Urinary bladder (tissue), 4 donors: ENCODE results near the gene AKT1. TPM values are rescaled to one million over a fixed set of nuclear protein-coding genes. Genes with fewer than 3 reads are reported as not detected.
"Not testable (repeated sequence)": the region's sequence is repeated elsewhere in the genome, so short reads cannot be mapped to it uniquely, and the experiment has no call there.

Source experiments
- DNase-seq: peaks from one replicate; pipeline ENCODE4 v3.0.0-alpha.2; 2015; ENCODE audit errors: extremely low spot score
- H3K27ac ChIP-seq: one replicate; pipeline ENCODE4 v1.5.1; 2013; ENCODE audit warnings: low read depth, mild to moderate bottlenecking, moderate library complexity
- H3K36me3 ChIP-seq: one replicate; pipeline ENCODE4 v1.6.1; 2013; ENCODE audit warnings: mild to moderate bottlenecking, moderate library complexity; ENCODE audit not compliant: insufficient read depth
- H3K4me1 ChIP-seq: one replicate; pipeline ENCODE4 v1.6.1; 2013; ENCODE audit warnings: mild to moderate bottlenecking, moderate library complexity; ENCODE audit not compliant: insufficient read depth
- H3K4me3 ChIP-seq: one replicate; pipeline ENCODE4 v1.5.1; 2013; ENCODE audit warnings: low read depth, low read length
- WGBS: extraction: QIAGEN DNeasy Blood & Tissue Kit; methylation state at CpG from one replicate; pipeline ENCODE4 v1.1.7; 2013; 5-methylcytosine and 5-hydroxymethylcytosine counted together
- polyA plus RNA-seq: library from polyadenylated mRNA; stranded (reverse); fragments of 200-250 nt; gene quantifications from one replicate; pipeline ENCODE4 v1.2.3, GENCODE V29; 2013
- total RNA-seq: library from RNA; depleted of rRNA; stranded (reverse); fragments of >200 nt; gene quantifications from one replicate; pipeline ENCODE4 v1.2.3, GENCODE V29; 2014
- donor health status: healthy with polysubstance abuse.
- donor health status: healthy.

The AKT1 gene
- total and polyA plus RNA-seq, 2 donors = 70.3 to 162 TPM

DNA sequence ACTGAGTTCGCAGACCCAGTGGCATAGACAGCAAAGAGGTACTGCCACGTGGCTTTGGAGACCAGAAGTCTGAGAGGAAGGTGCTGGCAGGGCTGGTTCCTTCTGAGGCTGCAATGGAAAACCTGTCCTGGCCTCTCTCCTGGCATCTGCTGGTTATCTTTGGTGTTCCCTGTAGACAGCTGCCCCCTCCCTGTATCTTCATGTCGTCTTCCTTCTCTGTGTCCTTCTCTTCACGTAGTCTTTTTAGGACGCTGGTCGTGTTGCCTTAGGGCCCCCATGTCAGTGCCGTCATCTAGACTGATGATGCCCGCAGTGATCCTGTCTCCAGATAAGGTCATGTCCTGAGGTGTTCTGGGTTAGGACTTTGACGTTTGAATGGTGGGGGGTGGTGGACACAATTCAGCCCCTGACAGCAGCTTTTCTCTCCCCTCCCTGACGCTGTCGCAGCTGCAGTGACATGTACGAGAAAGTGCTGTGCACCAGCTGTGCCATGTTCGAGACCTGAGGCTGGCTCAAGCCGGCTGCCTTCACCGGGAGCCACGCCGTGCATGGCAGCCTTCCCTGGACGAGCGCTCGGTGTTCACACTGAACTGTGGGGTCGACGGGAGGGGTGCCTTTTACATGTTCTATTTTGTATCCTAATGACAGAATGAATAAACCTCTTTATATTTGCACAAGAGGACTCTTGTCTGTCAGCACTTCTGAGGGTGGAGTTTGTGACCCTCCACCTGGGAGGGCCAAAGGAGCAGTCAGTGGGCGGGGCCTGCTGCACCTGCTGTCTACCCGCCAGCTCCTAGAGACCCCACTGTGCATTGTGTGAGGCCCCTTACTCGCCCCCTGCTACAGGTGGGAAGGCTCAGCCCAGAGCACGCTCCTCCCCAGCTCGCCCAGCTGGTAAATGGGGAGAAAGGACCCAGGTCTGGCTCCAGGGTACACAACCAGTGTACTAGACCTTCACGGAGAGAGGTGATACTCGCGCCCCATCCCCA lies 36.3 kb downstream of the AKT1 start:
- 85% methylated on average over 30 of the region's 30 CpGs for WGBS
- no peak for DNase-seq
- no peaks in the 10 kb centered on the region for H3K4me1 ChIP-seq
- no peak overlapping the region for H3K4me3 ChIP-seq
- H3K36me3 ChIP-seq = no peaks in the 10 kb centered on the region
- H3K27ac ChIP-seq = no peak overlapping the region

DNA sequence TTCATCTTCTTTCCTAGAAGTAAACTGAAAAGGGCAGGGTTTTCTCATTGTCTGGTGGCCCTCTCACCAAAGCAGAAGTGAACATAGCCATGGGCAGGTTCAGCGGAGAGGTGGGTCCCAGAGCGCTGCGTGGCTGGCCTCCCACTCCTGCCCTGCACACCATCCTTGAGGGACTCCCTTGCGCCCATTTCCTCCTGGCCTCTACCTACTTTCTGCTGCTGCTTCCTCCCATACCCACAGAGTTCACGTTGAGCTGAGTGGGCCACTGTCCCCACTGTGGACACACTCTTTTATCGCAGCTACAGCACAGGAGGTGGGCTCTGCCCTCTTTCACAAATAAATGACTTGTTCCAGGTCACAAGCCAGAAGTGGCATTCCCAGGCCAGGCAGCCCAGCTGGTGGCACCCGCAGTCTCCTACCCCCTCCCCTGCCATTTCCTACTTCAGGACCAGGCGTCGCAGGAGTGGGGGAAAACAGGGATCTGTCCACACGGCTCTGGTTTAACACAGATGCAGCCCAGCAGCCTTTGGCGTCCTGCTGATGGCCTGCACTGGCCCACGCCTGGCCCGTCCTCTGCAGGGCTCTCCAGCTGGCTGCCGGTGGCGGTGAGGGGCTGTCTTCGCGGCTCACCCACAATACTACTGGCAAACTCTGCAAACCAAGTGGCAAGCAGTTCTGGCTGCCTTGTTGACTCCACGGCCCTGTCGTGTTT lies 37.7 kb downstream of the AKT1 start:
- Histone ChIP-seq H3K4me3 (no peak overlapping the region), H3K36me3 (no peaks in the 10 kb centered on the region), H3K4me1 (no peaks in the 10 kb centered on the region), H3K27ac (no peak overlapping the region)
- no peak for DNase-seq
- WGBS = 90% methylated on average over 19 of the region's 19 CpGs

DNA sequence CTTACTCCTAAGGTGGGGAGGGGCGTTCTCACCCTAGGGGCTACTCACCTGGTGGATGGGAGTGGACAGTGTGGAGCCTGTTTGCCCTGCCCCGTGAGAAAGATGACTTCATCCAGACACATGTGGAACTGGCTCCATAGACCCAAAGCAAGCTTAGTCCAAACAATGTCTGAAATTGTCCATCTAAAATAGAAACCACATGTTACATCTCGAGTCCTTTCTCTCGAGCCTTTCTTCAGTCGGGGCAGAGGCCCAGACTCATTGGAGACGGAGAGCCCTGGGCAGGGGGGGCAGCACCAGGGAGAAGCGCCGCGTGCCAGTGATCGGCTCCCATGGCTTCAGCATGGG lies 38.3 kb downstream of the AKT1 start:
- H3K27ac ChIP-seq = no peak overlapping the region
- no peak for DNase-seq
- H3K4me3 ChIP-seq = no peak overlapping the region
- no peaks in the 10 kb centered on the region for H3K4me1 ChIP-seq
- WGBS = 81% methylated on average over 10 of the region's 10 CpGs
- H3K36me3 ChIP-seq = no peaks in the 10 kb centered on the region

DNA sequence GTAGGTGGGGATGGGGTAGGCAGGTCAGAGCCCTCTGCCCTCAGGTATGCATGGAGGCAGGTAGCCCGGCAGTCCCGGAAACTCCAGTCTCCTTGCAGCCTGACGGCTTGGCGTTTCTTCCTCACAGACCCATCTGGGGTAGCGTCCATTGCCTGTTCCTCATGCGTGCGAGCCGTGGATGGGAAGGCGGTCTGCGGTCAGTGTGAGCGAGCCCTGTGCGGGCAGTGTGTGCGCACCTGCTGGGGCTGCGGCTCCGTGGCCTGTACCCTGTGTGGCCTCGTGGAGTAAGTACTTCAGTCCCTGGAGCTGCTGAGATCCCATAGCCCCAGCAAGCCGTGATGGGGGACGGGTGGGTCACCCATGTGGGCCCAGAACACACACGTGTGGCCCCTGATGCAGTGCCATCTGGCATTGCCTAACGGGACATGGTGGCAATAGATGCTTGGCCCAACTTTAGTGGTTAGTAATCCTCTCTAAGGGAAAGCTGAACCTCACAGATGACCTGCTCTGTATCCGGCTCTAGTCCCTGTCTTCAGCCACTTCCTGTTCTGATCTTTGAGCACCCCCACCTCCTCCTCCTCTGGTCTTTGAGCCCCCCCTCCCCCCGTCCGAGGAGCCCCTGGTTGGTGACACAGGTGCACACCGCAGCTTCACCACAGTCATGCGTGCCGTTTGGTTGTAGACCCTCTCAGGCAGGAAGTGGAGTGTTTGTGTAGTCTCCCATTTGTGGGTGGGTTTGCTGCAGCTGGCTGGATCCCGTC lies 38.9 kb downstream of the AKT1 start:
- WGBS = 85% methylated on average over 27 of the region's 27 CpGs
- H3K4me3 ChIP-seq = no peak overlapping the region
- H3K27ac ChIP-seq = no peak overlapping the region
- H3K36me3 ChIP-seq = no peaks in the 10 kb centered on the region
- H3K4me1 ChIP-seq = no peaks in the 10 kb centered on the region
- no peak for DNase-seq

DNA sequence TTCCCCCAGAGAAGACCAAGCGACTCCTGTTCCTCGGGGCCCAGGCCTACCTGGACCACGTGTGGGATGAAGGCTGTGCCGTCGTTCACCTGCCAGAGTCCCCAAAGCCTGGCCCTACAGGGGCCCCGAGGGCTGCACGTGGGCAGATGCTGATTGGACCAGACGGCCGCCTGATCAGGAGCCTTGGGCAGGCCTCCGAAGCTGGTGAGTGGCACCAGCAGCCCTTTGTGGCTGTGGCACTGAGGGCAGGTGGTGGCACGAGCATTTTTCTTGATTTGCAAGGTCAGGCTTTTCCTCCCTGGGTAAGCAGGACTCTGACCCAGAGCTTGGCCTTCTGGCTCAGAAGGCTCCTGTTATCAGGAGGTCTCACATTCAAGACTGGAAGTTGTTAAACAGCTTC lies 39.9 kb downstream of the AKT1 start:
- WGBS = 81% methylated on average over 11 of the region's 11 CpGs
- DNase-seq = no peak
- H3K4me3 ChIP-seq = no peak overlapping the region
- H3K36me3 ChIP-seq = no peaks in the 10 kb centered on the region
- no peak overlapping the region for H3K27ac ChIP-seq
- no peaks in the 10 kb centered on the region for H3K4me1 ChIP-seq

DNA sequence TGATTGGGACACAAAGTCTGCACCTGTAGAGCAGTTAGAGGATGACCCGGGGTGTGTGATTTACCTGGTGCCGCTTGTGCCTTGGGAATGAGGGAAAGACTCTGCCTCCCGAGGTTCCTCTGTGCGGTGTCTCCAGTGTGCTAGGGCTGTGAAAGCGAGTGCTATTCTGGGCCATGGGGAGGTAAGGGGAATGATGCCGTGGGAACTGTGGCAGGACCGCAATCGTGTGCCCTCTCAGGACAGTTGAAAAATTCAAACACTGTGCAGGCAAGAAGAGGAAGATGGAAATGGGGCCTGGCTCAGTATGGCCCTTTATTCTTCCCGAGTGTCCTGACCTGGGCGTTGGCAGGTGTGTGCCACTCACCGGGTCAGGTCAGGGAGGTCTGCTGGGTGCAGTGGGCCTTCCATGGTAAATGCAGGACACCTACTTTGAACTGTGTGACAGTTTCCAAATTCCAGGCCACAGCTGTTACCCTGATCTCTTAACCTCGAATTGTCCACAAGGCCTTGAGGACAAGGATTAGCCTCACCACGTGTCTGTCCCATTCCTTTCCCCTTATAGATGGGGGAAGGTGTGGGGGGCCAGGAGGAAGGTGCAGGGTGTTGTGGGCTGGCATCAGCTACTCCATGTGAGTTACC lies 41.2 kb downstream of the AKT1 start:
- Histone ChIP-seq H3K36me3 (no peaks in the 10 kb centered on the region), H3K4me1 (no peaks in the 10 kb centered on the region), H3K27ac (no peak overlapping the region), H3K4me3 (peak overlapping the region; percentile 83)
- 64% methylated on average over 13 of the region's 13 CpGs for WGBS
- no peak for DNase-seq

DNA sequence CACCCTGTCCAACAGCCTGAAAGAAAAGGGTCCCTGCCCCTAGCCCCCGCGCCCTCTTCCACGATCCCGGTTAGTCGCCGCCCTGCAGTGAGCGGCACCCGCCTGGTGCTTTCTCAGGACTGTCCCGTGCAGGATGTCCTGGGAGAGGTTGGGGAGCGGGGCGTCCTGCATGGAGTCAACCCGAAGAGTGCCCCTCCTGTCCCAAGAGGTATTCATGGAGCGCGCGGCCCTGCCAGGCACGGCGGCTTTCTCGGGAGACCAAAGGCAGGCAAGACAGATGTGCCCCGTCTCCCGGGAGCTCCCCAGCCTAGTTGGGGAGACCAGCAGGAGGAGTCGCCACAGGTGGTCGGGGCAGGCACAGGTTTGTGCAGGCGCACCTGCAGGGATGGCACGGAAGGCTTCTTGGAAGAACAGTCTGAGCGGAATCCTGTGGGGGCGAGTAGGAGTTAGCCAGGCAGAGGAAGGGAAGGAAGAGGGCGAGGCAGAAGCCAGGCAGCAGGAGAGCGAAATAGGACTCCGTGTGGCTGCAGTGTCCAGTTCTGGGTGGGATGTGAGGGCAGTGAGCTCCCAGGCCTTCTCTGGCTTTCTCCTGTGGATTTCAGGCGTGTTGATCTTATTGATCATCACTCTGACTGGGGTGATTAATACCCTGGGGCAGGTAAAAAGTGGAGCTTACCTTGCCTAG lies 41.9 kb downstream of the AKT1 start:
- no peak overlapping the region for H3K27ac ChIP-seq
- H3K4me1 ChIP-seq = no peaks in the 10 kb centered on the region
- 1% methylated on average over 30 of the region's 30 CpGs for WGBS
- DNase-seq = no peak
- peak overlapping the region; percentile 83 for H3K4me3 ChIP-seq
- H3K36me3 ChIP-seq = no peaks in the 10 kb centered on the region

DNA sequence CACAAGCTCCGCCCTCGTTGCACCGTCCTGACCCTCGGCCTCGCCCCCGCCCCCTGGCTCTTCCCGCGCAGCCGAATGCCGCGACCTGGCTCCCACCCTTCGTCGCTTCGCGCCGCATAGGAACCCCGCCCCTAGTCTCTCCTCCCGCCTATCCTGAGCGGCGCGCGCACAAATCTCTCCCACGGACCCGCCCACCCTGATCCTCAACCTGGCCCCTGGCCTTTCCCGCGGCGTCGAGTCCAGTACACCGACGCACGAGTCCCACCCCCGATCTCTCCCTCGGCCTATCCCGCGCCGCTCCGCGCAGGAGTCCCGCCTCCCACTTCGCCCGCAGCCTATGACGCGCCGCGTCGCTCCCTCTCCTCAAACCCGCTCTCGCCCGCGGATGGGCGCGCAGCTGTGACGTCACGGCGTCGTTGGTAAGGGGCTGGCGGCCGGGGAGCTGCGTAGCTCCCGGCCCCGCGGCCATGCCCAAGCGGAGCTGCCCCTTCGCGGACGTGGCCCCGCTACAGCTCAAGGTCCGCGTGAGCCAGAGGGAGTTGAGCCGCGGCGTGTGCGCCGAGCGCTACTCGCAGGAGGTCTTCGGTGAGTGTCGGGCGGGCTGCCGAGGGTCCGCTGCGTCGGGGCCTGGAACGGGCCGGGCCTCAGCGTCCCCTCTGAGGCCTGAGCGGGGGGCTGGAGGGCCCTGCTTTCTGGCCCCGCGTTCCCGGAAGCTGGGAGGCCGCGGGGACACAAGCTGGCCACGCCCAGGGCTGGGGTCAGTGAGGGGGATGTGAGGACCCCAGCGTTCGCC lies 42.6 kb downstream of the AKT1 start, which contains the start of gene SIVA1:
TSS of gene SIVA1 (plus strand) at position 413 of the 793 bp plus-strand sequence. CDS start at position 468, 55 bp downstream.
- Histone ChIP-seq H3K27ac (peak within 1 kb of the TSS; percentile 81), H3K4me3 (peak within 1 kb of the TSS; percentile 83), H3K36me3 (no peaks in the 10 kb centered on the region), H3K4me1 (no peaks in the 10 kb centered on the region)
- DNase-seq = peak; percentile 97
- under 1% methylated on average over 95 of the region's 95 CpGs for WGBS

DNA sequence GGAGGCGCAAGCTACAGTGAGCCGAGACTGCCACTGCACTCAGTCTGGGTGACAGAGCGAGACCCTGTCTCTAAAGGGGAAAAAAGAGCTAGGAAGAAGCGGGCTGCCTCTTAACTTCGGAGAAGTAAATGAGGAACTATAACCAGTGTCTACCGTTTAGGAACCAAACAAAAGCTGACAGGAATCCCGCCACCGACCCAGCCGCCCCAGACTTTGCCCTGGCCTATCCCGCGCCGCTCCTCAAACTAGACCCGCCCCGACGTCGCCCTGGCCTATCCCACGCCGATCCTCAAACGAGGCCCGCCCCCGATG lies 43.2 kb downstream of the AKT1 start:
- 6% methylated on average over 21 of the region's 21 CpGs for WGBS
- Histone ChIP-seq H3K4me1 (no peaks in the 10 kb centered on the region), H3K27ac (peak overlapping the region; percentile 41), H3K4me3 (peak overlapping the region; percentile 23), H3K36me3 (no peaks in the 10 kb centered on the region)
- DNase-seq = no peak

DNA sequence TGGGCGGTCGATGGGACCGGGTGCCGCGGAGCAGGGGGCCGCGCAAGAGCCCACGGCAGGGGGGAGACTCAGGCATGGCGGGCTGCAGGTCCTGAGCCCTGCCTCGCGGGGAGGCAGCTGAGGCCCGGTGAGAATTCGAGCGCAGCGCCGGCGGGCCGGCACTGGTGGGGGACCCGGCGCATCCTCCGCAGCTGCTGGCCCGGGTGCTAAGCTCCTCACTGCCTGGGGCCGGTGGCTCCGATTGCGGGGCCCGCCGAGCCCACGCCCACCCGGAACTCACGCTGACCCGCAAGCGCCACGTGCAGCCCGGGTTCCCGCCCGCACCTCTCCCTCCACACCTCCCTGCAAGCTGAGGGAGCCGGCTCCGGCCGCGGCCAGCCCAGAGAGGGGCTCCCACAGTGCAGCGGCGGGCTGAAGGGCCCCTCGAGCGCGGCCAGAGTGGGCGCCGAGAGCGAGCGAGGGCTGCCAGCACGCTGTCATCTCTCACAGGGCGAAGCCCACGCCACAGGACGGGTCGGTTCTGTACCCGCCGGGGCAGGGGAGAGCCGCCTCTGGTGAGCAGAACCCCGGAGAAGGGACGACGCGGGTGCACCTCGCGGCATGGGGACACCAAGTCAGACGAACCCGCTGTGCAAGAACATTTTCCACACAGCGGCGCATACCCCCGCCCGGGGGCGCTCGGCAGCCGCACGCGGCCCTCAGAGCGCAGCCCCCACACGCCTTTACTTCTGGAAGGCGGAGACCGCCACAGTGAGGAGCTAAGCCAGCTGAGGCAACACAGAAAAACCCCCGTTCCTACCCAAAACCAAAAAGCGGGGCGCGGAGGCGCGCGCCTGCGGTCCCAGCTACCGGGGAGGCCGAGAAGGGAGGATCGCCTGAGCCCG lies 43.8 kb downstream of the AKT1 start:
- no peaks in the 10 kb centered on the region for H3K4me1 ChIP-seq
- DNase-seq = no peak
- 77% methylated on average over 90 of the region's 90 CpGs for WGBS
- H3K4me3 ChIP-seq = peak overlapping the region; percentile 23
- H3K27ac ChIP-seq = peak overlapping the region; percentile 41
- no peaks in the 10 kb centered on the region for H3K36me3 ChIP-seq

DNA sequence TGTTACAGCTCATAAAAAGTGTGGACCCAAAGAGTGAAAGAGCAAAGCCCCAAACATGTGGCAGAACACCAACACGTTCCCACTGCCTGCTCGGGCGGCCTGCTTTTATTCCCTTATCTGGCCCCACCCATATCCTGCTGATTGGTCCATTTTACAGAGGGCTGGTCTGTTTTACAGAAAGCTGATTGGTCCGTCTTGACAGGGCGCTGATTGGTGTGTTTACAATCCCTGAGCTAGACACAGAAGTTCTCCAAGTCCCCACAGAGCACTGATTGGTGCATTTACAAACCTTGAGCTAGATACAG lies 44.8 kb downstream of the AKT1 start:
- H3K36me3 ChIP-seq, H3K4me1 ChIP-seq, DNase-seq, H3K4me3 ChIP-seq, H3K27ac ChIP-seq: not testable (repeated sequence)
- 87% methylated on average over 5 of the region's 5 CpGs for WGBS
